Stomach (tissue), 4 donors: ENCODE measurements around the gene NAV2.

Experiments used
- POLR2A ChIP-seq, 4 donors: fragments of 450-650 bp; IDR thresholded peaks; one replicate each; pipeline ENCODE4 v1.6.1; 2016; ENCODE audit warnings: antibody characterized with exemption in 4 of 4, control low read depth in 2 of 4, mild to moderate bottlenecking in 1 of 4, moderate library complexity in 1 of 4
- POLR2AphosphoS5 ChIP-seq, 3 donors: sonication (generic); formaldehyde crosslinking; IDR thresholded peaks; one replicate each; pipeline ENCODE4 v1.6.1; 2016; ENCODE audit warnings: antibody characterized with exemption in 3 of 3
- TF ChIP-seq, protein P1 (sequence below), 7 experiments: fragments of 450-650 bp in 4 of 7; fragments of 200-600 bp in 3 of 7; sonication (generic) in 3 of 7; IDR thresholded peaks; one replicate each; pipeline ENCODE4 v1.5.1; 2016 to 2019; ENCODE audit warnings: antibody characterized with exemption in 7 of 7, control low read depth in 2 of 7, mild to moderate bottlenecking in 1 of 7

DNA sequence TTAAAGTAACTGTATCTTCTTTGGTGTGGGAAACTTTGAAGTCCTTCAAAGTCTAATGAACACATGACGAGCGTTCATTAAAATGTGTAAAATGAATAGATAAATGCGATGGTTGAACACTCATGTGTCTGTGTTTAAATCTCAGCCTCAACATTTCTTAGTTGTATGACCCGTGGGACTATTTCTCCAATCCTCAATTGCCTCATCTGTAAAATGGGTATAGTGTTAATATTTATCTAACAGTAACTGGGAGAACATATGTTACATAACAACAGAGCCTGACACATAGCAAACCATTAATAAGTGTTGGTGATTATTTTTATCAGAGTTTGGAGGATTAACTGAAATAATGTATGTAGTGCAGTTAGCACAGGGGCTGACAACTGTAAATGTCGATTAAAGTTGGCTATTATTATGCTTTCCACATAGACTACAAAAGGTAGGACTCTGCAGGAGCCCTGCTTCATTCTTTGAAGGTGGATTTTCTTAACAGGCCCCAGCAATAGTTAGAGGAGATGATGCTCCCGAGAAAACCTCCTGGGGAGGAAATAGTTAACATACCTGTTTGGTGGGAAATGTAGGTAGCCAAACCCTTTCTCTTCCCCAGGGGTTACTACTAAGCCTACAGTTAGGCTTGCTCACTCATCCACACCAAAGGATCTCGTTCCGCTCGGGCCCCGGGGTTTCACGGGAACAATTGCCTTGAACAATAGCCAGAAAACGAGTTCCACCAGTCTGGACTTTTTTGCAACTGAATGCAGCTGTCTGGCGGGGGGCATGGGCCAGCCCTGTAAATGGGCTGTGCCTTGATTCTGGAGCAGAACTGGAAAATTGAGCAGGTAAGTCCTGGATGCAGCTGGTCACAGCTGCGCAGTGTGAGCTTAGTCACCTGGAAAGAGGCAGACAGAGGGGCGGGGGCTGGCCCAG lies 314.3 kb downstream of the NAV2 start:
- TF ChIP-seq, protein P1, sequence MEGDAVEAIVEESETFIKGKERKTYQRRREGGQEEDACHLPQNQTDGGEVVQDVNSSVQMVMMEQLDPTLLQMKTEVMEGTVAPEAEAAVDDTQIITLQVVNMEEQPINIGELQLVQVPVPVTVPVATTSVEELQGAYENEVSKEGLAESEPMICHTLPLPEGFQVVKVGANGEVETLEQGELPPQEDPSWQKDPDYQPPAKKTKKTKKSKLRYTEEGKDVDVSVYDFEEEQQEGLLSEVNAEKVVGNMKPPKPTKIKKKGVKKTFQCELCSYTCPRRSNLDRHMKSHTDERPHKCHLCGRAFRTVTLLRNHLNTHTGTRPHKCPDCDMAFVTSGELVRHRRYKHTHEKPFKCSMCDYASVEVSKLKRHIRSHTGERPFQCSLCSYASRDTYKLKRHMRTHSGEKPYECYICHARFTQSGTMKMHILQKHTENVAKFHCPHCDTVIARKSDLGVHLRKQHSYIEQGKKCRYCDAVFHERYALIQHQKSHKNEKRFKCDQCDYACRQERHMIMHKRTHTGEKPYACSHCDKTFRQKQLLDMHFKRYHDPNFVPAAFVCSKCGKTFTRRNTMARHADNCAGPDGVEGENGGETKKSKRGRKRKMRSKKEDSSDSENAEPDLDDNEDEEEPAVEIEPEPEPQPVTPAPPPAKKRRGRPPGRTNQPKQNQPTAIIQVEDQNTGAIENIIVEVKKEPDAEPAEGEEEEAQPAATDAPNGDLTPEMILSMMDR (IDR thresholded peaks at IDR 0.05), result no peak
- TF ChIP-seq POLR2AphosphoS5 (IDR thresholded peaks at IDR 0.05) (no peak), POLR2A (IDR thresholded peaks at IDR 0.05) (no peak)
